ENCODE results near the gene MTFR2.

DNA sequence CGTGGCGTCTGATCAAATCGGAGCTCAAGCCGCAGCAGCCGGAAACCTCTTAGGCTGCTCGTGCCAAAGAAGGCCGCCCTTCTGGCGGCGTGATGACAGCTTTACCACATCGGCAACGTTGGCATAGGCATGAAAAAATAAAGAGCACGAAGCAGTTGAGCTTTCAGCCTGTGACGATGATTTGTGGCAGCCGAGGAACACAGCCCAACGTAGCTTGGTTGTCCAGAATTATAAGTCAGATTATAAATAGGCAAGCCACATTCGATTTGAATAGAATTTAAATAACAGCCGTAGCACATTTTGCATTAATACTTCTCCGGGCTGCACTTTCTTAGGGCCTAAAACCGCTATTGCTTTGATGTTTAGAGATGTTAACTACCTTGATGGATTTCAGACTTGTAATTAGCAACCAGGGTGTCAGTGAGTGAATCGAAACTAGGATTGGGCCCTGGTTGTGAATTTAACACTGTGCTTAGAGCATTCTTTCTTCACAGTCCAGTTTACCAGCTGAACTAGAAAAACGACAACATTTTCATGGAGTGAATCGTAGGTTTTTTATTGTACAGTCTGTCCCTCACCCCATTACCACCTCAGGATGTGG is 40.4 kb upstream of the MTFR2 start:
- TF ChIP-seq POLR2AphosphoS5 (IDR thresholded peaks at IDR 0.05; ENCODE audit: low read depth) = no peak
- no peak for TF ChIP-seq EZH2phosphoT487 (IDR thresholded peaks at IDR 0.05; ENCODE audit: unreplicated experiment)
- no peak for TF ChIP-seq CREB1 (CRISPR knock-in tag; IDR thresholded peaks at IDR 0.05; ENCODE audit: low read depth)
